ENCODE measurements around the gene CDK11A. TPM values are rescaled to one million over a fixed set of nuclear protein-coding genes. Genes with fewer than 3 reads are reported as not detected.

The CDK11A gene
- total RNA-seq, 1 donor from 2014 or later: 16.7 TPM

- Histone ChIP-seq H3K9ac (ENCODE audit: low read depth in 1 of 3, low read length in 3 of 3) (no peak overlapping the region), H3K4me3 (ENCODE audit: low read length in 3 of 3) (no peak overlapping the region), H3K36me3 (ENCODE audit: control insufficient read depth in 3 of 3, insufficient read depth in 3 of 3, low read length in 3 of 3) (peaks cover 46 to 59% (median 59%) of the 10 kb centered on the region in 3 donors), H3K27me3 (ENCODE audit: control insufficient read depth in 3 of 3, insufficient read depth in 3 of 3, low read length in 3 of 3) (no peaks in the 10 kb centered on the region), H3K9me3 (ENCODE audit: control insufficient read depth in 3 of 3, low read length in 3 of 3) (no peaks in the 10 kb centered on the region), H3K27ac (ENCODE audit: low read depth, low read length) (no peak overlapping the region), H3K4me1 (ENCODE audit: control insufficient read depth in 3 of 3, insufficient read depth in 3 of 3, low read length in 3 of 3) (peaks cover 10 to 20% (median 14%) of the 10 kb centered on the region in 3 donors)
Observed at GRCh38 chr1:1760715-1761114, 36.6 kb upstream of the CDK11A start.

GRCh38 chr1:1760345-1760650, 36.1 kb upstream of the CDK11A start:
- Histone ChIP-seq H3K36me3 (ENCODE audit: control insufficient read depth in 3 of 3, insufficient read depth in 3 of 3, low read length in 3 of 3) (peaks cover 48 to 62% (median 61%) of the 10 kb centered on the region in 3 donors), H3K27ac (ENCODE audit: low read depth, low read length) (no peak overlapping the region), H3K9me3 (ENCODE audit: control insufficient read depth in 3 of 3, low read length in 3 of 3) (no peaks in the 10 kb centered on the region), H3K4me1 (ENCODE audit: control insufficient read depth in 3 of 3, insufficient read depth in 3 of 3, low read length in 3 of 3) (peaks cover 10 to 20% (median 14%) of the 10 kb centered on the region in 3 donors), H3K9ac (ENCODE audit: low read depth in 1 of 3, low read length in 3 of 3) (no peak overlapping the region), H3K27me3 (ENCODE audit: control insufficient read depth in 3 of 3, insufficient read depth in 3 of 3, low read length in 3 of 3) (no peaks in the 10 kb centered on the region), H3K4me3 (ENCODE audit: low read length in 3 of 3) (no peak overlapping the region)

GRCh38 chr1:1759456-1760344, 35.5 kb upstream of the CDK11A start:
- no peaks in the 10 kb centered on the region for H3K9me3 ChIP-seq (ENCODE audit: control insufficient read depth in 3 of 3, low read length in 3 of 3)
- H3K36me3 ChIP-seq (ENCODE audit: control insufficient read depth in 3 of 3, insufficient read depth in 3 of 3, low read length in 3 of 3): peaks cover 50 to 63% (median 60%) of the 10 kb centered on the region in 3 donors
- no peak overlapping the region for H3K4me3 ChIP-seq (ENCODE audit: low read length in 3 of 3)
- no peak overlapping the region for H3K9ac ChIP-seq (ENCODE audit: low read depth in 1 of 3, low read length in 3 of 3)
- H3K27me3 ChIP-seq (ENCODE audit: control insufficient read depth in 3 of 3, insufficient read depth in 3 of 3, low read length in 3 of 3): no peaks in the 10 kb centered on the region
- no peak overlapping the region for H3K27ac ChIP-seq (ENCODE audit: low read depth, low read length)
- peaks cover 10 to 20% (median 14%) of the 10 kb centered on the region in 3 donors for H3K4me1 ChIP-seq (ENCODE audit: control insufficient read depth in 3 of 3, insufficient read depth in 3 of 3, low read length in 3 of 3)

- H3K4me1 ChIP-seq (ENCODE audit: control insufficient read depth in 3 of 3, insufficient read depth in 3 of 3, low read length in 3 of 3): peaks cover 10 to 20% (median 14%) of the 10 kb centered on the region in 3 donors
- H3K27me3 ChIP-seq (ENCODE audit: control insufficient read depth in 3 of 3, insufficient read depth in 3 of 3, low read length in 3 of 3): no peaks in the 10 kb centered on the region
- no peaks in the 10 kb centered on the region for H3K9me3 ChIP-seq (ENCODE audit: control insufficient read depth in 3 of 3, low read length in 3 of 3)
- peak overlapping the region; percentile 40 for H3K27ac ChIP-seq (ENCODE audit: low read depth, low read length)
- H3K4me3 ChIP-seq (ENCODE audit: low read length in 3 of 3): no peak overlapping the region
- peaks cover 57 to 64% (median 61%) of the 10 kb centered on the region in 3 donors for H3K36me3 ChIP-seq (ENCODE audit: control insufficient read depth in 3 of 3, insufficient read depth in 3 of 3, low read length in 3 of 3)
- H3K9ac ChIP-seq (ENCODE audit: low read depth in 1 of 3, low read length in 3 of 3): peak overlapping the region in 2 of 3 donors; percentile 45 to 61
Observed at GRCh38 chr1:1758692-1759455, 34.7 kb upstream of the CDK11A start.

- Histone ChIP-seq H3K4me1 (ENCODE audit: control insufficient read depth in 3 of 3, insufficient read depth in 3 of 3, low read length in 3 of 3) (peaks cover 10 to 25% (median 18%) of the 10 kb centered on the region in 3 donors), H3K4me3 (ENCODE audit: low read length in 3 of 3) (no peak overlapping the region), H3K9ac (ENCODE audit: low read depth in 1 of 3, low read length in 3 of 3) (peak overlapping the region in 2 of 3 donors; percentile 33 to 61), H3K9me3 (ENCODE audit: control insufficient read depth in 3 of 3, low read length in 3 of 3) (no peaks in the 10 kb centered on the region), H3K27ac (ENCODE audit: low read depth, low read length) (peak overlapping the region; percentile 40), H3K36me3 (ENCODE audit: control insufficient read depth in 3 of 3, insufficient read depth in 3 of 3, low read length in 3 of 3) (peaks cover 56 to 66% (median 64%) of the 10 kb centered on the region in 3 donors), H3K27me3 (ENCODE audit: control insufficient read depth in 3 of 3, insufficient read depth in 3 of 3, low read length in 3 of 3) (no peaks in the 10 kb centered on the region)
Observed at GRCh38 chr1:1758059-1758621, 34.0 kb upstream of the CDK11A start.

- H3K27me3 ChIP-seq (ENCODE audit: control insufficient read depth in 3 of 3, insufficient read depth in 3 of 3, low read length in 3 of 3): no peaks in the 10 kb centered on the region
- no peaks in the 10 kb centered on the region for H3K9me3 ChIP-seq (ENCODE audit: control insufficient read depth in 3 of 3, low read length in 3 of 3)
- peaks cover 10 to 25% (median 18%) of the 10 kb centered on the region in 3 donors for H3K4me1 ChIP-seq (ENCODE audit: control insufficient read depth in 3 of 3, insufficient read depth in 3 of 3, low read length in 3 of 3)
- peaks cover 60 to 64% (median 63%) of the 10 kb centered on the region in 3 donors for H3K36me3 ChIP-seq (ENCODE audit: control insufficient read depth in 3 of 3, insufficient read depth in 3 of 3, low read length in 3 of 3)
- H3K27ac ChIP-seq (ENCODE audit: low read depth, low read length): no peak overlapping the region
- H3K9ac ChIP-seq (ENCODE audit: low read depth in 1 of 3, low read length in 3 of 3): peak overlapping the region in 1 of 3 donors; percentile 16
- H3K4me3 ChIP-seq (ENCODE audit: low read length in 3 of 3): no peak overlapping the region
Observed at GRCh38 chr1:1757422-1758058, 33.4 kb upstream of the CDK11A start.

GRCh38 chr1:1756661-1757421, 32.7 kb upstream of the CDK11A start:
- no peak overlapping the region for H3K9ac ChIP-seq (ENCODE audit: low read depth in 1 of 3, low read length in 3 of 3)
- H3K4me1 ChIP-seq (ENCODE audit: control insufficient read depth in 3 of 3, insufficient read depth in 3 of 3, low read length in 3 of 3): peaks cover 10 to 25% (median 18%) of the 10 kb centered on the region in 3 donors
- H3K9me3 ChIP-seq (ENCODE audit: control insufficient read depth in 3 of 3, low read length in 3 of 3): no peaks in the 10 kb centered on the region
- no peaks in the 10 kb centered on the region for H3K27me3 ChIP-seq (ENCODE audit: control insufficient read depth in 3 of 3, insufficient read depth in 3 of 3, low read length in 3 of 3)
- H3K27ac ChIP-seq (ENCODE audit: low read depth, low read length): no peak overlapping the region
- no peak overlapping the region for H3K4me3 ChIP-seq (ENCODE audit: low read length in 3 of 3)
- H3K36me3 ChIP-seq (ENCODE audit: control insufficient read depth in 3 of 3, insufficient read depth in 3 of 3, low read length in 3 of 3): peaks cover 57 to 62% (median 59%) of the 10 kb centered on the region in 3 donors

GRCh38 chr1:1755852-1756251, 31.7 kb upstream of the CDK11A start:
- no peak overlapping the region for H3K9ac ChIP-seq (ENCODE audit: low read depth in 1 of 3, low read length in 3 of 3)
- H3K27ac ChIP-seq (ENCODE audit: low read depth, low read length): no peak overlapping the region
- H3K9me3 ChIP-seq (ENCODE audit: control insufficient read depth in 3 of 3, low read length in 3 of 3): no peaks in the 10 kb centered on the region
- H3K36me3 ChIP-seq (ENCODE audit: control insufficient read depth in 3 of 3, insufficient read depth in 3 of 3, low read length in 3 of 3): peaks cover 51 to 54% (median 53%) of the 10 kb centered on the region in 3 donors
- no peaks in the 10 kb centered on the region for H3K27me3 ChIP-seq (ENCODE audit: control insufficient read depth in 3 of 3, insufficient read depth in 3 of 3, low read length in 3 of 3)
- H3K4me3 ChIP-seq (ENCODE audit: low read length in 3 of 3): no peak overlapping the region
- peaks cover 10 to 25% (median 18%) of the 10 kb centered on the region in 3 donors for H3K4me1 ChIP-seq (ENCODE audit: control insufficient read depth in 3 of 3, insufficient read depth in 3 of 3, low read length in 3 of 3)

- no peak overlapping the region for H3K4me3 ChIP-seq (ENCODE audit: low read length in 3 of 3)
- peaks cover 10 to 25% (median 18%) of the 10 kb centered on the region in 3 donors for H3K4me1 ChIP-seq (ENCODE audit: control insufficient read depth in 3 of 3, insufficient read depth in 3 of 3, low read length in 3 of 3)
- no peaks in the 10 kb centered on the region for H3K9me3 ChIP-seq (ENCODE audit: control insufficient read depth in 3 of 3, low read length in 3 of 3)
- no peak overlapping the region for H3K27ac ChIP-seq (ENCODE audit: low read depth, low read length)
- no peaks in the 10 kb centered on the region for H3K27me3 ChIP-seq (ENCODE audit: control insufficient read depth in 3 of 3, insufficient read depth in 3 of 3, low read length in 3 of 3)
- no peak overlapping the region for H3K9ac ChIP-seq (ENCODE audit: low read depth in 1 of 3, low read length in 3 of 3)
- peaks cover 47 to 50% (median 48%) of the 10 kb centered on the region in 3 donors for H3K36me3 ChIP-seq (ENCODE audit: control insufficient read depth in 3 of 3, insufficient read depth in 3 of 3, low read length in 3 of 3)
Observed at GRCh38 chr1:1755426-1755825, 31.3 kb upstream of the CDK11A start.
